ENCODE data around the gene NCAM1. TPM values are rescaled to one million over a fixed set of nuclear protein-coding genes. Genes with fewer than 3 reads are reported as not detected.

The NCAM1 gene
- total RNA-seq, 6 donors from 2014 or later, result 1.4 to 15.3 (median 2.5) TPM

GRCh38 chr11:113314065-113314388 lies 352.8 kb downstream of the NCAM1 start:
- H3K4me3 ChIP-seq, result peak overlapping the region in 3 of 4 donors; percentile 72 to 87 (median 85)
- H3K27me3 ChIP-seq, result no peaks in the 10 kb centered on the region
- no peak for TF ChIP-seq POLR2AphosphoS5 (IDR thresholded peaks at IDR 0.05)
- TF ChIP-seq CTCF (IDR thresholded peaks at IDR 0.05), result no peak
- no peak for TF ChIP-seq EP300 (IDR thresholded peaks at IDR 0.05)
- TF ChIP-seq POLR2A (IDR thresholded peaks at IDR 0.05), result no peak
- peaks cover 9 to 21% (median 13%) of the 10 kb centered on the region in 4 donors for H3K4me1 ChIP-seq
- 5 to 6% methylated on average over 9 of the region's 9 CpGs for WGBS, 2 donors
- DNase-seq (no peak), ATAC-seq (ENCODE audit: low FRiP score in 2 of 2) (no peak)
- H3K9me3 ChIP-seq, result no peaks in the 10 kb centered on the region
- H3K27ac ChIP-seq, result peak overlapping the region in 2 of 4 donors; percentile 86 to 89
- H3K36me3 ChIP-seq, result peaks cover 0 to 6% (median 0%) of the 10 kb centered on the region in 4 donors

DNA sequence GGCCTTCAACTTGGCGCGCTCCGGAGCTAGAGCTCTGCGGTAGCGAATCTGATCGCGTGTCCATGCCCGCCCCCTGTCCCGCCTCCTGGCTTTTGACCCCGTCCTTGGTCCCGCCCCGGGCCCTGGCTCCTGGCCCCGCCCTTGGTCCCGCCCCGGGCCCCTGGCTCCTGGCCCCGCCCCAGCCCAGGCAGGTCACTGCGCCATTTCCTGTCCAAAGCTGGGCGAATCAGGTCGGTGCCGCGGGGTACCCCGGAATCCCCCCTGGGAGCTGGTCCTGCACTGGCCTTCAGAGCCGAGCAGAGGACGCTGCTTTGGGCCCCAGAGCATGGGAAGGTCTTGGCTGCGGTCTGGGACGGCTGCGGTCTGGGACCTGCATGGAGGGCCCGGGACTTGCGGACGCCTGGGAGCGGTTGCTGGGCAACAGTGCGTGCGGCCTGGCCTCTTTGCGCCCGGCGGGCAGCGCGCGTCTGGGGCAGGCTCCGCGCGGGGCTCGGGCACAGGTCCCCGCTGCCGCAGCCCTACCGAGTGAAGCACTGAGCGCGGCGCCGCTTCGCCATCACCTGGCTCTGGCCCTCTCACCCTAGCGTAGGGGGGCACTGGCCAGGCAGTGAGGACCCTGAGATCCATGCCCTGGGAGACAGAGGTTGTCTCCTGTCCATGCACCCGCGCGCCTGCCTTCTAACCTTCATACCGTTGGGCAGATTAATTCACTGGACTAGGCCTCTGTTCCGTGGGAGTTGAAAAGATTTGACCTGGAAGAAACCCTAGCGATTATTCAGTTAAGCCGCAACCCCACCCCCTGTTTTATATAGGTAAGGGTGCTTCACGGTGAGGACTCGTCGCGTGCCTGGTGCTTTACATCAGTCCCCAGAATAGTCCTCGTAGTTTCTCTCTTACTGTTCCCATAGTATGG lies 353.4 kb downstream of the NCAM1 start, which contains the start of gene TTC12:
Gene TTC12 (plus strand): TSS at position 195 of the 913 bp plus-strand sequence. CDS start 1,675 bp downstream, outside the sequence.
- 14 to 19% methylated on average over 15 to 32 of the region's 64 CpGs for WGBS, 2 donors
- ATAC-seq (ENCODE audit: low FRiP score in 2 of 2) (peak; percentile 99 to 100), DNase-seq (peak; percentile 95 to 99)
- peaks cover 9 to 21% (median 13%) of the 10 kb centered on the region in 4 donors for H3K4me1 ChIP-seq
- peak within 1 kb of the TSS; percentile 84 to 89 (median 86) for H3K27ac ChIP-seq
- peak within 1 kb of the TSS; percentile 55 to 87 (median 78) for H3K4me3 ChIP-seq
- H3K27me3 ChIP-seq, result no peaks in the 10 kb centered on the region
- peak; percentile 56 to 75 for TF ChIP-seq POLR2AphosphoS5 (IDR thresholded peaks at IDR 0.05)
- peak in 1 of 6 experiments; percentile 16 for TF ChIP-seq CTCF (IDR thresholded peaks at IDR 0.05)
- TF ChIP-seq POLR2A (IDR thresholded peaks at IDR 0.05), result peak in 2 of 4 donors; percentile 67 to 68
- TF ChIP-seq EP300 (IDR thresholded peaks at IDR 0.05), result no peak
- H3K9me3 ChIP-seq, result no peaks in the 10 kb centered on the region
- H3K36me3 ChIP-seq, result peaks cover 0 to 6% (median 0%) of the 10 kb centered on the region in 4 donors

- Histone ChIP-seq H3K4me3 (no peak overlapping the region), H3K27me3 (no peaks in the 10 kb centered on the region), H3K27ac (no peak overlapping the region), H3K36me3 (peaks cover 0 to 6% (median 0%) of the 10 kb centered on the region in 4 donors), H3K9me3 (no peaks in the 10 kb centered on the region), H3K4me1 (peaks cover 9 to 21% (median 13%) of the 10 kb centered on the region in 4 donors)
- WGBS, 2 donors, result 63 to 80% methylated on average over 6 of the region's 6 CpGs
- TF ChIP-seq EP300 (IDR thresholded peaks at IDR 0.05), result no peak
- no peak for TF ChIP-seq POLR2AphosphoS5 (IDR thresholded peaks at IDR 0.05)
- no peak for TF ChIP-seq POLR2A (IDR thresholded peaks at IDR 0.05)
- TF ChIP-seq CTCF (IDR thresholded peaks at IDR 0.05), result no peak
- ATAC-seq (ENCODE audit: low FRiP score in 2 of 2), result no peak
- no peak for DNase-seq
Measured at GRCh38 chr11:113315811-113316210, 354.6 kb downstream of the NCAM1 start.

GRCh38 chr11:113316256-113316655 lies 355.0 kb downstream of the NCAM1 start:
- H3K9me3 ChIP-seq, result no peaks in the 10 kb centered on the region
- WGBS, 2 donors, result 88 to 96% methylated on average over 1 of the region's 1 CpG
- no peak overlapping the region for H3K27ac ChIP-seq
- no peaks in the 10 kb centered on the region for H3K27me3 ChIP-seq
- ATAC-seq (ENCODE audit: low FRiP score in 2 of 2), result no peak
- TF ChIP-seq CTCF (IDR thresholded peaks at IDR 0.05) (no peak), POLR2A (IDR thresholded peaks at IDR 0.05) (no peak), EP300 (IDR thresholded peaks at IDR 0.05) (no peak), POLR2AphosphoS5 (IDR thresholded peaks at IDR 0.05) (no peak)
- peaks cover 0 to 6% (median 0%) of the 10 kb centered on the region in 4 donors for H3K36me3 ChIP-seq
- peaks cover 9 to 21% (median 13%) of the 10 kb centered on the region in 4 donors for H3K4me1 ChIP-seq
- H3K4me3 ChIP-seq, result no peak overlapping the region
- no peak for DNase-seq

All from upper lobe of left lung (tissue), 6 donors.